ENCODE results near the gene SCNN1A. TPM values are rescaled to one million over a fixed set of nuclear protein-coding genes. Genes with fewer than 3 reads are reported as not detected.
A peak's percentile ranks its signal among the peaks of the same experiment; 100 is the strongest.

The SCNN1A gene
- total RNA-seq, 4 donors from 2014 or later = 229 to 449 (median 336) TPM

DNA sequence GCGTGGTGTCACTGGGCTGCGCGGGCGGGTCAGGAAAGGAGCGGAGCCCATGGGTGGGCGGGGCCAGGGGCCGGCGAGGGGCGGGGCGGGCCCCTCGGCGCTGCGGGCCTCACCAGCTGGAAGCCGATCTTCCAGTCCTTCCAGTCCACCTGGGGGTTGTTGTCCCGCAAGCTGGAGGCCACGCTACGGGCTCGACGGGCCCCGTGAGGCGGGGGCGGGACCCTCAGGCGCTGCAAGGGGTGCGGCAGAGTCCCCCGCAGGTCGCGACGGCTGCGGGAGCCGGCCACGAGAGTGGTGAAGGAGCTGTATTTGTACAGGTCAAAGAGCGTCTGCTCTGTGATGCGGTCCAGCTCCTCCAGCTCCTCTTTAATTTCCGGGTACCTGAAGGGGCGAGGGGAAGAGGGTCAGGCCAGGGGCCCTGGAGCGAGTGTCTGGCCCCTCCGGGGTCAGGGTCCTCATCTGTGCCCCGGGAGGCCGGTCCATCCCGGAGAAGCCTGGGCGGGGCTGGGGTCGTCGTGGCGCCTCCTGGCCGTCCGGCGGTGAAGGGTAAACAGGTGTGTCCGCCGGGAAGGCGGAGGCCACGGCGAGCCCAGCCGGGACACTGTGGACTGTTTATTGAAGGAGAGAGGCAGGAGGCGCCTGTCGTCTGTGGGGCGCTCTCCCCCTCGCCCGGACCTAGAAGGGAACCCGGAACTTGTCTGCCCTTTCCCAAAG, 11.9 kb downstream of the SCNN1A start:
- 5 to 7% methylated on average over 15 to 40 of the region's 59 CpGs for WGBS, 2 donors
- DNase-seq = peak; percentile 75 to 78
- Histone ChIP-seq H3K4me1 (peaks cover 29 to 56% of the 10 kb centered on the region in 2 donors), H3K36me3 (peaks cover 0 to 6% of the 10 kb centered on the region in 2 donors), H3K9me3 (no peaks in the 10 kb centered on the region), H3K27ac (peak overlapping the region; percentile 95 to 96 (median 95)), H3K27me3 (no peaks in the 10 kb centered on the region), H3K4me3 (replicated peaks in 1 of 3) (peak overlapping the region in 2 of 3 donors; percentile 26 to 33)
- TF ChIP-seq POLR2A (IDR thresholded peaks at IDR 0.05) = peak; percentile 31 to 74
- TF ChIP-seq, protein P1, sequence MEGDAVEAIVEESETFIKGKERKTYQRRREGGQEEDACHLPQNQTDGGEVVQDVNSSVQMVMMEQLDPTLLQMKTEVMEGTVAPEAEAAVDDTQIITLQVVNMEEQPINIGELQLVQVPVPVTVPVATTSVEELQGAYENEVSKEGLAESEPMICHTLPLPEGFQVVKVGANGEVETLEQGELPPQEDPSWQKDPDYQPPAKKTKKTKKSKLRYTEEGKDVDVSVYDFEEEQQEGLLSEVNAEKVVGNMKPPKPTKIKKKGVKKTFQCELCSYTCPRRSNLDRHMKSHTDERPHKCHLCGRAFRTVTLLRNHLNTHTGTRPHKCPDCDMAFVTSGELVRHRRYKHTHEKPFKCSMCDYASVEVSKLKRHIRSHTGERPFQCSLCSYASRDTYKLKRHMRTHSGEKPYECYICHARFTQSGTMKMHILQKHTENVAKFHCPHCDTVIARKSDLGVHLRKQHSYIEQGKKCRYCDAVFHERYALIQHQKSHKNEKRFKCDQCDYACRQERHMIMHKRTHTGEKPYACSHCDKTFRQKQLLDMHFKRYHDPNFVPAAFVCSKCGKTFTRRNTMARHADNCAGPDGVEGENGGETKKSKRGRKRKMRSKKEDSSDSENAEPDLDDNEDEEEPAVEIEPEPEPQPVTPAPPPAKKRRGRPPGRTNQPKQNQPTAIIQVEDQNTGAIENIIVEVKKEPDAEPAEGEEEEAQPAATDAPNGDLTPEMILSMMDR (IDR thresholded peaks at IDR 0.05) = no peak
- intact Hi-C loops (cut with DNase I) = no loop called here

DNA sequence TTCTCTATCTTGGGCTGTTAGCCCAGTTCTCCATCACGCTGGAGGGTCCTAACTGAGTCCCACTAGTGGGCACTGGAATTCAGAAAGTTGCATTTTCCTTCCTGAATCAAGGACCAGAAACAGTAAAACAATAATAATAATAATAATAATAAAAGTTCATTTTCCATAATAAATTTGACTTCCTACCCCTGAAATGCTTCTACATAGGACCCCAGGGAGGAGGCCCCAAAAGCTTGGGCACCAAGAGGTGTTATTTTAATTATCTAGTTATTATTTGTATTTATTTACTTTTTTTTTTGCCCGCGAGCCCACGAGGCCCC, 12.4 kb downstream of the SCNN1A start:
- H3K27ac ChIP-seq = peak overlapping the region; percentile 95 to 96 (median 95)
- peaks cover 28 to 57% of the 10 kb centered on the region in 2 donors for H3K4me1 ChIP-seq

DNA sequence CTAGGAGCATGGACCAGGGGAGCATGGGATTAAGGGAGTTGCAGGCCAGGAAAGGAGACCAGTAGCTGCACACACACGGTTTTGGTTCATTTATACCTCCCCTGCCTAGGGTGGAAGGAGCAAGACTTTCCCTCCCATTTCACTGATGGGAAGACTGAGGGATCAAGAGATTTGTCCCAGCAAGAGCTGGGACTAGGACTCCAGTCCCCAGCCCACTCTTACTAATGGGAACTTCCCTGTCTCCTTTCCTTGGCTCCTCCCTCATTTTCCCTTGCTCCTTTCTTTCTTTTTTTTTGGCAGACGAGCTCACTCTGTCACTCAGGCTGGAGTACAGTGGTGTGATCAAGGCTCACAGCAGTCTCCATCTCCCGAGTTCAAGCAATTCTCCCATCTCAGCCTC, 13.0 kb downstream of the SCNN1A start:
- Histone ChIP-seq H3K27me3 (no peaks in the 10 kb centered on the region), H3K4me1 (peaks cover 28 to 52% of the 10 kb centered on the region in 2 donors), H3K9me3 (no peaks in the 10 kb centered on the region), H3K36me3 (peaks cover 0 to 6% of the 10 kb centered on the region in 2 donors), H3K27ac (peak overlapping the region in 2 of 3 donors; percentile 11 to 95), H3K4me3 (replicated peaks in 1 of 3) (no peak overlapping the region)
- 70 to 80% methylated on average over 3 of the region's 3 CpGs for WGBS, 2 donors
- no peak for TF ChIP-seq POLR2A (IDR thresholded peaks at IDR 0.05)
- TF ChIP-seq, protein P1 (IDR thresholded peaks at IDR 0.05) = no peak
- intact Hi-C loops (cut with DNase I) = no loop called here
- DNase-seq = no peak

More for the DNA sequence above, 12.4 kb downstream of the SCNN1A start:
- no peaks in the 10 kb centered on the region for H3K9me3 ChIP-seq
- TF ChIP-seq, protein P1 (IDR thresholded peaks at IDR 0.05) = no peak
- TF ChIP-seq POLR2A (IDR thresholded peaks at IDR 0.05) = no peak
- WGBS, 2 donors = 17 to 23% methylated on average over 4 of the region's 4 CpGs
- H3K4me3 ChIP-seq (replicated peaks in 1 of 3) = peak overlapping the region in 1 of 3 donors; percentile 26
- DNase-seq = no peak
- peaks cover 0 to 6% of the 10 kb centered on the region in 2 donors for H3K36me3 ChIP-seq
- intact Hi-C loops (cut with DNase I) = no loop called here
- no peaks in the 10 kb centered on the region for H3K27me3 ChIP-seq

DNA sequence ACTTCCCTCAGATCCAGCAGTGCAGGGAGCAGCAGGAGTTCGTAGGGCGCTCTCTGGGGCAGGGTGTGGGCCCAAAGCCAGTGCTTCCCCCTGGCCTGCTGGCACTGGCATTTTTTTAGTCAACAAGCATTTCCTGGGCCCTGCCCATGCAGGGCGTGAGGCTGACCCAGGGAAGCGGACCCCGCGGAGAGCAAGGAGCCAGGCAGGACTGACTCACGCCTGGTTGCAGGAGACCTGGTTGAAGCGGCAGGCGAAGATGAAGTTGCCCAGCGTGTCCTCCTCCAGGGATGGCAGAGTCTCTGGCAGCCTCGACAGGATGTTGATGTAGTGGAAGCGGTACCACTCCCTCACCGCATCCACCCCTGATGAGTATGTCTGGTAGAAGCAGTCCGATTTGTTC, 13.5 kb downstream of the SCNN1A start:
- H3K36me3 ChIP-seq = peaks cover 0 to 6% of the 10 kb centered on the region in 2 donors
- H3K4me3 ChIP-seq (replicated peaks in 1 of 3) = no peak overlapping the region
- peak overlapping the region in 2 of 3 donors; percentile 11 to 95 for H3K27ac ChIP-seq
- DNase-seq = peak; percentile 66 to 69
- H3K4me1 ChIP-seq = peaks cover 28 to 47% of the 10 kb centered on the region in 2 donors
- H3K27me3 ChIP-seq = no peaks in the 10 kb centered on the region
- H3K9me3 ChIP-seq = no peaks in the 10 kb centered on the region
- intact Hi-C loops (cut with DNase I) = no loop called here
- no peak for TF ChIP-seq POLR2A (IDR thresholded peaks at IDR 0.05)
- TF ChIP-seq, protein P1 (IDR thresholded peaks at IDR 0.05) = no peak
- WGBS, 2 donors = 61 to 67% methylated on average over 9 of the region's 14 CpGs

All from thyroid gland (tissue), 4 donors.